Measurements from ENCODE around the gene DUSP16. TPM values are rescaled to one million over a fixed set of nuclear protein-coding genes. Genes with fewer than 3 reads are reported as not detected.

DUSP16 gene
- total RNA-seq, 1 donor from 2014 or later = 2.0 TPM

DNA sequence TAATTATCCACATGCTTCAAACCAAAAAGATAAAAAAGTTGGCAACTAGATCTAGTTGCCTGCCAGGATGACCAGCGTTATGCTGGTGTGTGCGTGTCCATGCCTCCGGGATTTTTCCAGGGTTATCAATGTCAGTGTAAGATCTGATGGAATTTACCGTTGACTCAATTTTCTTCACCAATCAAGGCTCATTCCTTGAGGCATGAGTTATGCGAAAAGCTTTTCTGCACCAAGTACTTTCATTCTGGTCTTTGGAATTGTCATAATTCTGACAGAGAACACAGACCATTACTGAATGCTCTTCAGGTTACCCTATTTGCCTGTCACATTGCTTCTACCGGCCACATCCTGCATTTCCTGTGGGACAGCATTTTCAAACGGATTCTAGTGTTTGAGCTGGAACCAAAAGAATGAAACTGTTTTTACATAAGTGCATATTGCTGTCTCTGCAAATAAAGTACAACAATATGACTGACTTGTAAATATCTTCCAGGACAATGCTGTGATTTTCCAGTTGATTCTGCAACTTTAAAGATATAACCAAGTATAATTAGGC is 91.8 kb downstream of the DUSP16 start:
- Mint-ChIP-seq H3K4me3 (no peak overlapping the region), H3K9me3 (no peaks in the 10 kb centered on the region), H3K36me3 (ENCODE audit: low read depth) (peaks cover 69% of the 10 kb centered on the region), H3K27ac (no peak overlapping the region), H3K27me3 (no peaks in the 10 kb centered on the region), H3K4me1 (peaks cover 29% of the 10 kb centered on the region)
- no peak for DNase-seq
- TF ChIP-seq, protein P1, sequence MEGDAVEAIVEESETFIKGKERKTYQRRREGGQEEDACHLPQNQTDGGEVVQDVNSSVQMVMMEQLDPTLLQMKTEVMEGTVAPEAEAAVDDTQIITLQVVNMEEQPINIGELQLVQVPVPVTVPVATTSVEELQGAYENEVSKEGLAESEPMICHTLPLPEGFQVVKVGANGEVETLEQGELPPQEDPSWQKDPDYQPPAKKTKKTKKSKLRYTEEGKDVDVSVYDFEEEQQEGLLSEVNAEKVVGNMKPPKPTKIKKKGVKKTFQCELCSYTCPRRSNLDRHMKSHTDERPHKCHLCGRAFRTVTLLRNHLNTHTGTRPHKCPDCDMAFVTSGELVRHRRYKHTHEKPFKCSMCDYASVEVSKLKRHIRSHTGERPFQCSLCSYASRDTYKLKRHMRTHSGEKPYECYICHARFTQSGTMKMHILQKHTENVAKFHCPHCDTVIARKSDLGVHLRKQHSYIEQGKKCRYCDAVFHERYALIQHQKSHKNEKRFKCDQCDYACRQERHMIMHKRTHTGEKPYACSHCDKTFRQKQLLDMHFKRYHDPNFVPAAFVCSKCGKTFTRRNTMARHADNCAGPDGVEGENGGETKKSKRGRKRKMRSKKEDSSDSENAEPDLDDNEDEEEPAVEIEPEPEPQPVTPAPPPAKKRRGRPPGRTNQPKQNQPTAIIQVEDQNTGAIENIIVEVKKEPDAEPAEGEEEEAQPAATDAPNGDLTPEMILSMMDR (IDR thresholded peaks at IDR 0.05) = no peak
- CTCF ChIA-PET = no interaction called here
- POLR2A ChIA-PET = no interaction called here
- ATAC-seq (ENCODE audit: low read depth) = no peak
- intact Hi-C loops (cut with micrococcal nuclease) = no loop called here

DNA sequence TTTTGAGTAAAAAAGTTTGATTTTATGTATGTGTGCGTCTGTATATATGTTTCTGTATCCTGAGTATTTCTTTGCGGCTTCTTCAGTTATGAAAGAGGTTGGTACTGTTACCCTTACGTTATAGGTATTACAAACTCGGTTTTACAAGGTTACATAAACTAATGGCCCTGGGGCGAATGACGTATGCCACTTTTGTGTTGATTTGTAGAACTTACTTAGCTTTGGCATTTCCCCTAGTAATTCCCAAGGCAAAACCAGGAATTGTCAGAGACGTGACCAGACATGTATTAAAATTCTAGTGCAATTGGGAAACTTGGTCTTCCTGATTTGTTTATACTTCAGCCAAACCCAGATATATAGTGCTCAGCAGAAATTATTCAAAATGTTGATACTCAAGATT is 93.3 kb downstream of the DUSP16 start:
- ChIA-PET CTCF (no interaction called here), POLR2A (no interaction called here)
- intact Hi-C loops (cut with micrococcal nuclease) = no loop called here
- TF ChIP-seq, protein P1 (IDR thresholded peaks at IDR 0.05) = no peak
- Mint-ChIP-seq H3K27ac (no peak overlapping the region), H3K4me1 (peaks cover 28% of the 10 kb centered on the region), H3K36me3 (ENCODE audit: low read depth) (peaks cover 80% of the 10 kb centered on the region), H3K27me3 (no peaks in the 10 kb centered on the region), H3K9me3 (no peaks in the 10 kb centered on the region), H3K4me3 (no peak overlapping the region)
- ATAC-seq (ENCODE audit: low read depth) (no peak), DNase-seq (no peak)

DNA sequence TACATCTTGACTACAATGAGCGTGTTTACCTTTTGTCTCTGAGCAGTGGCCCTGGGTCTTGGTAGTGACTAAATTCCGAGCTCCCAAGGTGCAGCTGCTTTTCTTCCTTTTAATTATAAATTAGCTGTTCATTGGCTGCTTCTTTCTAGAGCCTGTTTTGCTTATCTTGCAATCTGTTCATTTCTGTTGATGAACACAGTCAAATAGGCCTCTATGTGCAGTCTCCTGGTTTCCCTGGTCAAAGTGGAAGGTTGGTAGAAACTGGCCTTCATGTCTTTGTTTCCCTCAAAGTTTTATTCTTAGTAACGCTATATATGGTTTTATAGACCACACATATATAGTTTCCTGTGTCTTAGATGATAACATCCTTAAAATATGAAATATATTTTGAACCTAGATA is 94.1 kb downstream of the DUSP16 start:
- POLR2A ChIA-PET = no interaction called here
- CTCF ChIA-PET = no interaction called here
- intact Hi-C loops (cut with micrococcal nuclease) = no loop called here
- no peak overlapping the region for H3K27ac Mint-ChIP-seq
- peaks cover 22% of the 10 kb centered on the region for H3K4me1 Mint-ChIP-seq
- peaks cover 78% of the 10 kb centered on the region for H3K36me3 Mint-ChIP-seq (ENCODE audit: low read depth)
- TF ChIP-seq, protein P1 (IDR thresholded peaks at IDR 0.05) = no peak
- ATAC-seq (ENCODE audit: low read depth) (no peak), DNase-seq (no peak)
- no peak overlapping the region for H3K4me3 Mint-ChIP-seq
- no peaks in the 10 kb centered on the region for H3K27me3 Mint-ChIP-seq
- no peaks in the 10 kb centered on the region for H3K9me3 Mint-ChIP-seq

DNA sequence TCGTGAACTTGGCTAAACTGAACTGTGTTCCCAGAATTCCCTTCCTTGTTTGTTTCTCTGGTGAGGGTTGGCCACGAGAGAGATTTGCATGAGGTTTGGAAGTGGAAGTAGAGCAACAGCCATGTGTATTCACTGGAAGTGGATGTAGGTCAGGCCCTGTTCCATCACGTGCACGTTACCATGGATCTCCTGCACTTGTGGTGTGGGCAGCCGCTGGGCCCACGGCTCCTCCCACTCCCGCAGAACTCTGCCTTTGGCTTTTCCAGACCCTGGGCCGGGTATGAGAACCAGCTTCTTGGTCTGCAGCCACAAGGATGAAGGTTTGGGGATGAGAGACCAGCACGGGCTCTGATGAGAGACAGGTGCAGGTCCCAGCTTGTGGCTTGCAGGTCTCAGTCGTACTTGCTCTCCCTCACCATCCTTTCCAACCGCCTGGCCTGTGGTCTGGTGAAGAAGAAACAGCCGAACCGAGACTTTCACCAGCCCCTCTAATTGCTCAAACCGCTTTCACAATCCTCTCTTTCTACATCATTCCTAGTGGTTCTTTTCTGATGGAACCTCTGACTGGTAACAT is 94.9 kb downstream of the DUSP16 start:
- POLR2A ChIA-PET = no interaction called here

DNA sequence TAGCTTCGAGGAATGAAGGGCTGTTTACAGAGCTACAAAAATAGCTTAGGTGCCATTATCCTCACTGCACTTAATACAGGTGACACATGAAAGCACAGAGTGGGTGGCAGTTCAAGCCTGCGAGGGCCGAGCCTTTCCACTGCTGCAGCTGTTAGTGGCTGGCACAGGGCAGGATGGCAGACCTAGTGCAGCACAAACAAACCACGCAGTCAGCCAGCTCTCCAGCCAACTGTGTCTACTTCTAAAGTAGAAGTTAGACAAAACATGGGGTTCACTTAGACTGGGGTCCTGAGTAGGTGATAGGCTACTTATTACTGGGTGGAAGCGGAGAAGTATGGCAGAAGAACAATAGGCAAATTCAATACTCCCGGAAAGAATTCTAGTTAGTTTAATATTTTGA is 95.4 kb downstream of the DUSP16 start:
- peaks cover 22% of the 10 kb centered on the region for H3K4me1 Mint-ChIP-seq
- no peaks in the 10 kb centered on the region for H3K27me3 Mint-ChIP-seq
- POLR2A ChIA-PET = no interaction called here
- H3K36me3 Mint-ChIP-seq (ENCODE audit: low read depth) = peaks cover 76% of the 10 kb centered on the region
- no peak for DNase-seq
- no peaks in the 10 kb centered on the region for H3K9me3 Mint-ChIP-seq
- H3K27ac Mint-ChIP-seq = no peak overlapping the region
- intact Hi-C loops (cut with micrococcal nuclease) = no loop called here
- no peak for ATAC-seq (ENCODE audit: low read depth)
- TF ChIP-seq, protein P1 (IDR thresholded peaks at IDR 0.05) = no peak
- CTCF ChIA-PET = no interaction called here
- H3K4me3 Mint-ChIP-seq = no peak overlapping the region

More for the DNA sequence above, 94.9 kb downstream of the DUSP16 start:
- no peaks in the 10 kb centered on the region for H3K27me3 Mint-ChIP-seq
- ATAC-seq (ENCODE audit: low read depth) = no peak
- intact Hi-C loops (cut with micrococcal nuclease) = no loop called here
- TF ChIP-seq, protein P1 (IDR thresholded peaks at IDR 0.05) = no peak
- H3K36me3 Mint-ChIP-seq (ENCODE audit: low read depth) = peaks cover 76% of the 10 kb centered on the region
- CTCF ChIA-PET = no interaction called here
- H3K27ac Mint-ChIP-seq = no peak overlapping the region
- DNase-seq = no peak
- no peak overlapping the region for H3K4me3 Mint-ChIP-seq
- H3K4me1 Mint-ChIP-seq = peaks cover 22% of the 10 kb centered on the region
- no peaks in the 10 kb centered on the region for H3K9me3 Mint-ChIP-seq
